Measurements from ENCODE around the gene INPP5K. TPM values are rescaled to one million over a fixed set of nuclear protein-coding genes. Genes with fewer than 3 reads are reported as not detected.

Gene INPP5K
- total and polyA plus RNA-seq, 10 donors, result 22.3 to 107 (median 51.4) TPM

- DNase-seq, result no peak
- WGBS, 5 donors, result 61 to 74% (median 62%) methylated on average over 13 to 33 of the region's 33 CpGs
- Histone ChIP-seq H3K9me3 (no peaks in the 10 kb centered on the region), H3K27me3 (replicated peaks in 1 of 7) (no peaks in the 10 kb centered on the region), H3K36me3 (peaks cover 0 to 90% (median 38%) of the 10 kb centered on the region in 6 donors), H3K27ac (no peak overlapping the region), H3K4me3 (no peak overlapping the region), H3K4me1 (peaks cover 11 to 63% (median 27%) of the 10 kb centered on the region in 6 donors)
- intact Hi-C loops (cut with DNase I; ENCODE audit: low total_unique reads), result no loop called here
- TF ChIP-seq POLR2AphosphoS5 (IDR thresholded peaks at IDR 0.05), result peak in 1 of 3 donors; percentile 12
- no peak for TF ChIP-seq CTCF (IDR thresholded peaks at IDR 0.05 in 8 of 11, conservative IDR thresholded peaks at IDR 0.05 in 3 of 11)
Observed at GRCh38 chr17:1470071-1470754, 46.2 kb downstream of the INPP5K start.

GRCh38 chr17:1469231-1469852 is 47.1 kb downstream of the INPP5K start:
- Histone ChIP-seq H3K4me1 (peaks cover 4 to 56% (median 18%) of the 10 kb centered on the region in 6 donors), H3K9me3 (no peaks in the 10 kb centered on the region), H3K27me3 (replicated peaks in 1 of 7) (no peaks in the 10 kb centered on the region), H3K27ac (no peak overlapping the region), H3K36me3 (peaks cover 0 to 90% (median 39%) of the 10 kb centered on the region in 6 donors), H3K4me3 (no peak overlapping the region)
- no peak for DNase-seq
- WGBS, 5 donors, result 80 to 90% (median 89%) methylated on average over 28 of the region's 28 CpGs
- no peak for TF ChIP-seq POLR2A (IDR thresholded peaks at IDR 0.05)
- TF ChIP-seq CTCF (IDR thresholded peaks at IDR 0.05 in 8 of 11, conservative IDR thresholded peaks at IDR 0.05 in 3 of 11), result no peak
- TF ChIP-seq POLR2AphosphoS5 (IDR thresholded peaks at IDR 0.05), result no peak
- intact Hi-C loops (cut with DNase I; ENCODE audit: low total_unique reads), result loop anchor here (10.0 kb wide), 1 partner anchor 45 kb away; the partner anchor contains the start of gene INPP5K

GRCh38 chr17:1467898-1468492 is 48.4 kb downstream of the INPP5K start:
- intact Hi-C loops (cut with DNase I; ENCODE audit: low total_unique reads), result loop anchor here (10.0 kb wide), 1 partner anchor 47 kb away; the partner anchor contains the start of gene INPP5K
- no peak overlapping the region for H3K27ac ChIP-seq
- peaks cover 6 to 56% (median 19%) of the 10 kb centered on the region in 6 donors for H3K4me1 ChIP-seq
- TF ChIP-seq POLR2AphosphoS5 (IDR thresholded peaks at IDR 0.05) (peak; percentile 19 to 69 (median 37)), CTCF (IDR thresholded peaks at IDR 0.05 in 8 of 11, conservative IDR thresholded peaks at IDR 0.05 in 3 of 11) (no peak)
- H3K36me3 ChIP-seq, result peaks cover 0 to 87% (median 41%) of the 10 kb centered on the region in 6 donors
- no peaks in the 10 kb centered on the region for H3K9me3 ChIP-seq
- 49 to 87% (median 72%) methylated on average over 21 of the region's 21 CpGs for WGBS, 5 donors
- no peak overlapping the region for H3K4me3 ChIP-seq
- H3K27me3 ChIP-seq (replicated peaks in 1 of 7), result no peaks in the 10 kb centered on the region
- DNase-seq, result no peak

- peaks cover 0 to 82% (median 41%) of the 10 kb centered on the region in 6 donors for H3K36me3 ChIP-seq
- TF ChIP-seq POLR2A (IDR thresholded peaks at IDR 0.05) (no peak), POLR2AphosphoS5 (IDR thresholded peaks at IDR 0.05) (no peak), CTCF (IDR thresholded peaks at IDR 0.05 in 8 of 11, conservative IDR thresholded peaks at IDR 0.05 in 3 of 11) (no peak)
- H3K4me3 ChIP-seq, result no peak overlapping the region
- peaks cover 14 to 56% (median 26%) of the 10 kb centered on the region in 6 donors for H3K4me1 ChIP-seq
- peaks cover 0 to 1% (median 0%) of the 10 kb centered on the region in 7 donors for H3K27me3 ChIP-seq (replicated peaks in 1 of 7)
- 92 to 98% (median 95%) methylated on average over 14 to 16 of the region's 16 CpGs for WGBS, 5 donors
- no peak for DNase-seq
- intact Hi-C loops (cut with DNase I; ENCODE audit: low total_unique reads), result loop anchor here (10.0 kb wide), 1 partner anchor 48 kb away; the partner anchor contains the start of gene INPP5K
- no peaks in the 10 kb centered on the region for H3K9me3 ChIP-seq
- H3K27ac ChIP-seq, result no peak overlapping the region
Observed at GRCh38 chr17:1467258-1467657, 49.2 kb downstream of the INPP5K start.
